Caco-2 (cell line): ENCODE results near the gene TNFRSF8. TPM values are rescaled to one million over a fixed set of nuclear protein-coding genes. Genes with fewer than 3 reads are reported as not detected.

Experiments
- BruUV-seq: library from RNA; stranded (reverse); fragments of 400-500 nt; replicated peaks from 2 replicates; lab custom pipeline; 2021; lab: Mats Ljungman, UMichigan
- CTCF ChIA-PET: fragments of 300-600 bp; sonication (Branson Sonifier 250); formaldehyde crosslinking; loops from one replicate; lab custom pipeline; 2022; ENCODE audit warnings: antibody characterized with exemption; lab: Charles Lee
- POLR2A ChIA-PET: fragments of 300-600 bp; sonication (Branson Sonifier 250); formaldehyde crosslinking; loops from one replicate; lab custom pipeline; 2022; ENCODE audit warnings: antibody characterized with exemption; lab: Charles Lee
- DNase-seq, 2 experiments: peaks; one replicate each; pipeline versions ENCODE4 v3.0.0 to v3.0.0-alpha.2; 2020 to 2022
- H3K27me3 ChIP-seq: replicated peaks from 2 replicates; pipeline ENCODE4 v1.6.0; 2011; ENCODE audit warnings: low read length; ENCODE audit not compliant: control insufficient read depth, insufficient read depth
- H3K36me3 ChIP-seq: 2 replicates; pipeline ENCODE4 v1.5.1; 2011; ENCODE audit warnings: low read length; ENCODE audit not compliant: control insufficient read depth, insufficient read depth
- H3K4me1 ChIP-seq: fragments of 250-450 bp; sonication (Bioruptor Pico); 2 replicates; pipeline ENCODE4 v1.5.1; 2020; ENCODE audit warnings: mild to moderate bottlenecking
- H3K4me3 ChIP-seq: 2 replicates; pipeline ENCODE4 v1.5.1; 2011; ENCODE audit warnings: low read depth, mild to moderate bottlenecking, control low read depth, low read length
- H3K9me3 ChIP-seq: fragments of 250-450 bp; sonication (Bioruptor Pico); 2 replicates; pipeline ENCODE4 v1.5.1; 2020; ENCODE audit warnings: mild to moderate bottlenecking, moderate library complexity
- H3K27ac Mint-ChIP-seq: one replicate; pipeline ENCODE4 v1.8.0; 2022; ENCODE audit warnings: mixed read lengths; ENCODE audit not compliant: unreplicated experiment
- H3K27me3 Mint-ChIP-seq: one replicate; pipeline ENCODE4 v1.8.0; 2022; ENCODE audit warnings: mixed read lengths; ENCODE audit not compliant: insufficient read depth, unreplicated experiment
- H3K36me3 Mint-ChIP-seq: one replicate; pipeline ENCODE4 v1.8.0; 2022; ENCODE audit warnings: mild to moderate bottlenecking, mixed read lengths; ENCODE audit not compliant: insufficient read depth, unreplicated experiment
- H3K4me1 Mint-ChIP-seq: one replicate; pipeline ENCODE4 v1.8.0; 2022; ENCODE audit warnings: low read depth, mixed read lengths; ENCODE audit not compliant: unreplicated experiment
- H3K4me3 Mint-ChIP-seq: one replicate; pipeline ENCODE4 v1.8.0; 2022; ENCODE audit warnings: mild to moderate bottlenecking, moderate library complexity, mixed read lengths; ENCODE audit not compliant: unreplicated experiment
- H3K9me3 Mint-ChIP-seq: one replicate; pipeline ENCODE4 v1.8.0; 2022; ENCODE audit warnings: mixed read lengths; ENCODE audit not compliant: unreplicated experiment
- CTCF ChIP-seq, 2 experiments: fragments of 200-600 bp in 1 of 2; IDR thresholded peaks; 1 replicate in 1 of 2; 2 replicates in 1 of 2; pipeline versions ENCODE4 v1.5.1 to v1.8.0; 2011 to 2022; ENCODE audit warnings: antibody characterized with exemption in 1 of 2, control low read depth in 1 of 2, inconsistent platforms in 1 of 2, low read depth in 1 of 2, low read length in 1 of 2, mild to moderate bottlenecking in 1 of 2, moderate library complexity in 1 of 2; ENCODE audit not compliant: insufficient read depth in 1 of 2, severe bottlenecking in 1 of 2, unreplicated experiment in 1 of 2
- intact Hi-C: fragments of 100-400 bp; cut with micrococcal nuclease; formaldehyde crosslinking; loops from one replicate; pipeline ENCODE4 v1.10.0; 2022; ENCODE audit not compliant: unreplicated experiment
- total RNA-seq: library from RNA; stranded (reverse); gene quantifications from 2 replicates; pipeline ENCODE4 v1.2.3, GENCODE V29; 2022

Gene TNFRSF8
- total RNA-seq, 1 experiment from 2014 or later: not detected

- no peaks in the 10 kb centered on the region for H3K9me3 ChIP-seq
- intact Hi-C loops: no loop called here
- no peak overlapping the region for H3K4me3 ChIP-seq
- ChIA-PET POLR2A (no interaction called here), CTCF (no interaction called here)
- Mint-ChIP-seq H3K27ac (no peak overlapping the region), H3K9me3 (peaks cover 12% of the 10 kb centered on the region), H3K4me1 (no peaks in the 10 kb centered on the region), H3K27me3 (peaks cover 4% of the 10 kb centered on the region), H3K4me3 (no peak overlapping the region), H3K36me3 (no peaks in the 10 kb centered on the region)
- no peak for DNase-seq
- no peak for TF ChIP-seq CTCF (IDR thresholded peaks at IDR 0.05; ENCODE audit: insufficient read depth in 1 of 2, low read depth in 1 of 2, low read length in 1 of 2, severe bottlenecking in 1 of 2, unreplicated experiment in 1 of 2)
- no TSS peak for BruUV-seq
- H3K4me1 ChIP-seq: no peaks in the 10 kb centered on the region
- no peaks in the 10 kb centered on the region for H3K27me3 ChIP-seq
- no peaks in the 10 kb centered on the region for H3K36me3 ChIP-seq
Observed at GRCh38 chr1:12090326-12090725, 27.2 kb downstream of the TNFRSF8 start.

GRCh38 chr1:12091191-12091590 lies 28.1 kb downstream of the TNFRSF8 start:
- H3K9me3 Mint-ChIP-seq: peaks cover 17% of the 10 kb centered on the region
- H3K9me3 ChIP-seq: no peaks in the 10 kb centered on the region
- ChIA-PET POLR2A (no interaction called here), CTCF (no interaction called here)
- H3K27me3 ChIP-seq: no peaks in the 10 kb centered on the region
- DNase-seq: no peak
- H3K4me1 Mint-ChIP-seq: no peaks in the 10 kb centered on the region
- no peak overlapping the region for H3K4me3 ChIP-seq
- H3K27ac Mint-ChIP-seq: no peak overlapping the region
- intact Hi-C loops: no loop called here
- TF ChIP-seq CTCF (IDR thresholded peaks at IDR 0.05; ENCODE audit: insufficient read depth in 1 of 2, low read depth in 1 of 2, low read length in 1 of 2, severe bottlenecking in 1 of 2, unreplicated experiment in 1 of 2): no peak
- no peaks in the 10 kb centered on the region for H3K36me3 ChIP-seq
- BruUV-seq: no TSS peak
- no peak overlapping the region for H3K4me3 Mint-ChIP-seq
- H3K4me1 ChIP-seq: no peaks in the 10 kb centered on the region
- H3K27me3 Mint-ChIP-seq: peaks cover 4% of the 10 kb centered on the region
- H3K36me3 Mint-ChIP-seq: no peaks in the 10 kb centered on the region

- Histone ChIP-seq H3K27me3 (no peaks in the 10 kb centered on the region), H3K9me3 (no peaks in the 10 kb centered on the region), H3K36me3 (no peaks in the 10 kb centered on the region), H3K4me3 (no peak overlapping the region), H3K4me1 (no peaks in the 10 kb centered on the region)
- H3K27me3 Mint-ChIP-seq: peaks cover 4% of the 10 kb centered on the region
- no TSS peak for BruUV-seq
- no peak overlapping the region for H3K27ac Mint-ChIP-seq
- CTCF ChIA-PET: no interaction called here
- peaks cover 9% of the 10 kb centered on the region for H3K9me3 Mint-ChIP-seq
- no peaks in the 10 kb centered on the region for H3K36me3 Mint-ChIP-seq
- TF ChIP-seq CTCF (IDR thresholded peaks at IDR 0.05; ENCODE audit: insufficient read depth in 1 of 2, low read depth in 1 of 2, low read length in 1 of 2, severe bottlenecking in 1 of 2, unreplicated experiment in 1 of 2): no peak
- no peak for DNase-seq
- H3K4me3 Mint-ChIP-seq: no peak overlapping the region
- intact Hi-C loops: no loop called here
- POLR2A ChIA-PET: no interaction called here
- no peaks in the 10 kb centered on the region for H3K4me1 Mint-ChIP-seq
Observed at GRCh38 chr1:12094180-12094579, 31.1 kb downstream of the TNFRSF8 start.
